Activated CD8-positive, alpha-beta memory T cell treated with anti-CD3 and anti-CD28 coated beads for 4 hours (primary cell): ENCODE measurements around the gene NMRAL1.

Experiments used
- DNase-seq, 2 donors: peaks; one replicate each; pipeline ENCODE4 v3.0.0-alpha.2; 2020; ENCODE audit warnings: low read depth in 2 of 2

NMRAL1 gene

DNA sequence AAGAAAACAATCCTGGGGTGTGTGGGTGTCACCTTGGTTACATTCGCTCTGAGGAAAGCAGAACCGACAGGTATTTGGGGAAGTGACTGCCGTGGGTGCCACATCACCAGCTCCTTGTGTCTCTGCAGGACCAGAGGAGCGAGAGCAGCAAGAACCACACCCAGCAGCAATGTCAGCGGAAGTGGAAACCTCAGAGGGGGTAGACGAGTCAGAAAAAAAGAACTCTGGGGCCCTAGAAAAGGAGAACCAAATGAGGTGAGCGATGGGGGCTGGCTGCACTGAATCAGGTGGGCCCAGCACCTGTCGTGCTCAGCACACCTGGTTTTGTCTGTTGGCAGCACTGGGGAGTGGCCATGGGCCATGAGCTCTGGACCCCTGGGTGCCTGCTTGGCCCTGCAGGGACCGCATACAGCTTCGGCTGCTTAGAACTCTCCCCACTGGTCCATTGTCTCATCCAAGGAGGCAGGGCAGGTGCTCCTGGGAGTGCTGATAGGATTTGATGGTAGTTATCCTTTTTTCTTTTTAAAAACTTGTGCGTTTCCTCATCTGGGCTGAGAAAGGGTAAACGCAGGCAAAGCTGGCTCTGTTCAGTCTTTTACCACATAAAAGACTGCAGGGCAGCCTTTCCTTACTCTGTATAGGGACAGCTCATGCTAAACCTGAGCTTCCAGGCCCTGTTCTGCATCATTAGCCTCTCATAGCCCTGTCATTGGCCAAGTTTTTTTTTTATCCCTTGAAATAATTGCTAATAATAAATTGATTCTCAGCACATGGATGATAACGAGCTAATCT lies 31.1 kb upstream of the NMRAL1 start:
- DNase-seq, result peak; percentile 34 to 55

DNA sequence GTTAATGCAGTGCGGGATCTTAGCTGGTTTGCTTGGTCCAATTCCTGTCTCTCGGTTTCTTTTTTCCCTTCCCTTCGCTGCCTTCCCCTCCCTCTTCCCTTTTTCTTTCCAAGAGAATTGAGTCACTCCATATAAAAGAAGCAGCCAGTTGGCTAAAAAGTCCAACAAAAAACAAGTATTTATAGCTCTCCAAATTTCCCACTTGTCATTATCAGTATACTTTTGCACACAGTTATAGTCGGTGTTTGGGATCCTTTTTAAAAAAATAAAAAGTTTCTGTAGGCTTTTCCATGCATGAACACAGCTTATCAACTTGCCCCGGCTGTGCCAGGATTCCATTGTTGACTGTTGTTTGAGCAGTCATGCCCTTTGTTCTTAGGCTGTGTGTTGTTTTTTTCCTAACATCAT lies 26.6 kb upstream of the NMRAL1 start:
- no peak for DNase-seq

DNA sequence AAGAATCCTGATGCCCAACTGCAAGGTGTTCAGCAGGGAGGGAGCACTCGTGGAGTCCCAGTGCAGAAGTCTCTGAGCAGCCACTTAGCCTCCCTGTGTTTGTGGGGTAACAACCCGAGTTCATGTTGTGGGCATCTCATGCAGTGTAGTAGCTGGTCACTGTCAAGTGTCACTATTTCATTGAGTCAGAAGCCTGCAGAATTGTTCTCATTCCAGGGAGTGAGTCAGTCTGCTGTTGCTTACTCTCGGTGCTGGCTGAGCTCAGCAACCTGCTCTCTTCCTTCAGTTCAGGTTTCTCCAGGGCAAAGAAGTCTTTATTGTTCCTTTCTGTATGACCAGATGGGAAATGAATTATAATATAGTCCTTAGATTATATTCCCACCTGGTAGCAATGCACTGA lies 25.8 kb upstream of the NMRAL1 start:
- no peak for DNase-seq

DNA sequence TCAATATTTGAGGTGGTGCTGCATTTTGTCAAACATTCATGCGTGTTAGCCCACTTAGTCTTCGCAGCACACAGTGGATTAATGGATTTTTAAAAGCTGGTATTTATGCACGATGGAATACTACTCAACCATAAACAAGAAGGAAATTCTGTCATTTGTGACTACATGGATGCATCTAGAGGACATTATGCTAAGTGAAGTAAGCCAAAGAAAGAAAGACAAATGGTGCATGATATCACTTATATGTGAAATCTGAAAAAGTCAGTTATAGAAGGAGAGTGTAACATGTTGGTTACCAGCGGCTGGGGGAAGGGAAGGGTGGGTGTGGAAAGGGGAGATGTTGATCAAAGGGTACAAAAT lies 24.8 kb upstream of the NMRAL1 start:
- DNase-seq, result no peak

DNA sequence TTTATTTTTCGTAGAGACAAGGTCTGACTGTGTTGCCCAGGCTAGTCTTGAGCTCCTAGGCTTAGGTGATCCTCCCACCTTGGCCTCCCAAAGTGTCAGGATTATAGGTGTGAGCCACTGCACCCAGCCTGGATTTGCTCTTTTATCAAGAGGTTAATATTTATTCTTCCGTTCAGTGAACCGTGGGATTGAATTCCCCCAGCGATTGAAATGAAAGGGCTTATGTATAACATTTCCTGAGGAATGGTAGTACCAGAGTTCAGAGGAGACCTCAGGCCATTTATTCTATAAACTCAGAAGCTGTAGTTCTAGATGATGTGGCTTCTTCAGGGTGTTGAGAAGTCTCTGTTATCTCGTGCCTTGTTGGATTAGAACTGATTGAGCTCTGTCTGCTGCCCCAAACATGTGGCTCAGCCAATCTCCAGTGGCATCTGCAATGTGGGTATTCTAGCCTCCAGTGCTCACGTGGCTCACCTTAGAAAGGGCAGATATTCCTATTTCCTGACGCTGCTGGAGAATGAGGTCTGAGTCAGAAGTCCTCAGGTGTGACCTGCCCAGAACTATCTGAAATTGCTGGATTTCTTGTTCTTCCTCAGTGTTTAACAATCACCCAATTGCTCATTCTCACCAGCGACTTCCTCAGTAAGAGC lies 24.2 kb upstream of the NMRAL1 start:
- DNase-seq, result no peak

DNA sequence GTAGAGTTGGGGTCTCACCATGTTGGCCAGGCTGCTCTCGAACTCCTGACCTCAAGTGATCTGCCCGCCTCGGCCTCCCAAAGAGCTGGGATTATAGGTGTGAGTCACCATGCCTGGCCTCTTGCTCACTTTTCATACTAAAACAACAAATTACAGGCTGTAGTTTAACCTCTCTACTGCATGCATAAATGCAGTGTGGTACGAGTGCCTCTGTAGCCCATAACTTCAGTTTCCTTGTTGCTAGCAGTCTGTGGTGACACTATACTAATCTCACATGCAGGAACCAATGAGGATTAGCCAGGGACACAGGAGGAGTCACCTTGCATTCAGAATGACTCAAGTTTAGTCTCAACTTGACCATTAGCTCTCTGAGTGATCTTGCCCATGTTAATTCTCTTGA lies 21.9 kb upstream of the NMRAL1 start:
- DNase-seq, result no peak

DNA sequence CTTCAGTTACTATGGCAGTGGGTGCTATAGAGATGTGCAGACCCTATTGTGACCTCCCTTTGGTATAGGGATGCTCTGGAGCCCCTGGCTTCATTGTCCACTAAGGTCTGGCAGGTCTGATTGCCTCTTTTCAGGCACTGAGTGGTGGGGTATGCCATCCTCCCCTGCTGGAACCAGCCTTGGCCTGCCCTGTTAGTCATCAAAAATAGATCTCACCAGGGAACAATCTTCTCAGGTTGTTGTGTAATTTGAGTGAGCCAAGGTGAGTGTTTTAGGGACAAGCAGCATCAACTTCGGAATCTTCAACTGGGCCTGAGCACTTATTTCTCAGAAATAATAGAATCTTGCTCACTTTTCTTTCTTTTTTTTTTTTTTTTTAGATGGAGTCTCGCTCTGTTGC lies 21.3 kb upstream of the NMRAL1 start:
- no peak for DNase-seq

DNA sequence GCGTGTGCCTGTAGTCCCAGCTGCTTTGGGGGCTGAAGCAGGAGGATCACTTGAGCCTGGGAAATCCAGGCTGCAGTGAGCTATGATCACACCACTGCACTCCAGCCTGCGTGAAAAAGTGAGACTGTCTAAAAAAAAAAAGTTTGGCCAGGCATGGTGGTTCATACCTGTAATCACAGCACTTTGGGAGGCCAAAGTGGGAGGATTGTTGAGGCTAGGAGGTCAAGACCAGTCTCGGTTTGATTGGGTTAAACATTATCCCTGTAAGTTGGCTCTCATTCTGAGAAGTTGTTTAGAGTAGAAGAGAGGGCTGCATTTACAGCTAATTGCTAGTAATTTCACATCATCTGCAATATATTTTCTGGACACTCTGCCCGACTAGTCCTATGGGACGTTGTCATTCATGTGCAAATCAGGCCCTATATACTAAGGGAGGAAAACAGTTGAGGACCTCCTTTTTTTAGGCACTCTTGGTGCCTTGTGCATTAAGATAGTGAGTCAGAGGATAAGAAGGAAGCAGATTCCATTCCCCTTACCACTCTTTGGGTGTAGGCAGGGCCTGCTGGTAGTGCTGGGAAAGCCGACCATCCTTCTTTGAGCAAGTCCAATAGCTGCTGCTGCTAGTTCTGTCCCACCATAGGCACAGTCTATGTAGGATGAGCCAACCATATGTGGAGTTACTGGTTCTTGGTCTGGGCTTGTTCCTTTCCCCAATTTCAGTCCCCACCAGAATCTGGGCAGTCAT lies 20.5 kb upstream of the NMRAL1 start:
- DNase-seq, result no peak

DNA sequence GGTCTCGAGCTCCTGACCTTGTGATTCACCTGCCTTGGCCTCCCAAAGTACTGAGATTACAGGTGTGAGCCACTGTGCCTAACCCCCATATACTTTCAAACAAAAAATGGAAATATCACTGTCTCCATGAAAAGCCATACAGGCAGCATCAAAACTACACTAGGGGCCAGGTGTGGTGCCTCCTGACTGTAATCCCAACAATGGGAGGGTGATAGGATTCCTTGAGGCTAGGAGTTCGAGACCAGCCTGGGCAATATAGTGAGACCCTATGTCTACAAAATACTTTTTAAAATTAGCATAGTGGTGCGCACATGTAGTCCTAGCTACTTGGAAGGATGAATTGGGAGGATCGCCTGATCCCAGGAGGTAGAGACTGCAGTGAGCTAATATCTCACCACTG lies 17.5 kb upstream of the NMRAL1 start:
- no peak for DNase-seq

DNA sequence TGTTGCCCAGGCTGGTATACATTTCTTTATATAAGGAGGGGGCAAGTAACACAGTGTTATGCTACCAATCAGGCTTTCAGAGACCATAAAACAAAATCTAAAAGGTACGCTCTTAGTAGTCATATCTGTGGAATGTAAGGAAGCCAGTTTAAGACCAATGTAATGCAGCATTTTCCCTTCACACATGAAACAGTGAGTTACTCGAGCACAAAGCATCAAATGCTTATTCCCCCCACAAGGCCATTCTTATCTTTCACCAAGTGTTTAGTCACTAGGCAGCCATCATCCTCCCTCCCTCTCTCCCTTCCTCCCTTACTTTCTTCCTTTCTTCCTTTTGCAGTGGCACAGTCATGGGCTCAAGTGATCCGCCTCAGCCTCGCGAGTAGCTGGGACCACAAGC lies 14.6 kb upstream of the NMRAL1 start:
- DNase-seq, result no peak

DNA sequence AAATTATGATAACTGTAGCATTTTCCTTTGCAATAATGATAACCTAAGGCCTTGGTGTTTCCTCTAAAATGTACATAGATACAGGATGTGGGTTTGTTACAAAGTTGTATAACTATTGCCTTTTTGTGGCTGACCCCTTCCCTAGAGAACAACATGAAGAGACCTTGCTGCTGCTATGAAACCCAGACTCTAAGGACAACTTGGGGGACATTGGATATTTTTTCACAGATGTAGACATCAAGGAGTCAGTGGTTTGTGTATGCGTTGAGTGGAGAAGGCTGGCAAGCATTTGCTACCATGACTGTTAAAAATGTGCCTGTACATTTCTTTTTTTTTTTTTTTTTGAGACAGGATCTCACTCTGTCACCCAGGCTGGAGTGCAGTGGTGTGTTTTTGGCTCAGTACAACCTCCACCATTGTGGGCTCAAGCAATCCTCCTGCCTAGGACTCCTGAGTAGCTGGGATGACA lies 14.1 kb upstream of the NMRAL1 start:
- DNase-seq, result no peak

DNA sequence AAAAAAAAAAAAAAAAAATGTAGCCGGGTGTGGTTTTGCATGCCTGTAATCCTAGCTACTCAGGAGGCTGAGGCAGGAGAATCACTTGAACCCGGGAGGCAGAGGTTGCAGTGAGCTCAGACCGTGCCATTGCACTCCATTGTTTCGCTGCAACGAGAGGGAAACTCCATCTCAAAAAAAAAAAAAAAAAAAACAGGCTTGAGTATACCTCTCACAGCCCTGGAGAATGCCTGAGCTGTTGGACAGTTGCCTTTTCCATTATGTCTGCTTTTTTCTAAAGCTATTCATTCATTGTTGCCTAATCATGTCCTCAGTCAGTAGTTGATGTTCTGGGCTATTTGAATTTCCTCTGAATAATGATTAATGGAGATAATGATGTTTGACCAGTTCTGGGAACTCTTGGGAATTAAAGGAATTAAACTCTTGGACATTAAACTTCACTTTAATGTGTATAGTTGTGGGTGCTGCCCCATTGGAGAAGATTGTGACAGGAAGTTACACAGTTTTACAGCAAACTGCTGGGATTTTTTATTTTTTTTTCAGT lies 13.6 kb upstream of the NMRAL1 start:
- DNase-seq, result no peak

DNA sequence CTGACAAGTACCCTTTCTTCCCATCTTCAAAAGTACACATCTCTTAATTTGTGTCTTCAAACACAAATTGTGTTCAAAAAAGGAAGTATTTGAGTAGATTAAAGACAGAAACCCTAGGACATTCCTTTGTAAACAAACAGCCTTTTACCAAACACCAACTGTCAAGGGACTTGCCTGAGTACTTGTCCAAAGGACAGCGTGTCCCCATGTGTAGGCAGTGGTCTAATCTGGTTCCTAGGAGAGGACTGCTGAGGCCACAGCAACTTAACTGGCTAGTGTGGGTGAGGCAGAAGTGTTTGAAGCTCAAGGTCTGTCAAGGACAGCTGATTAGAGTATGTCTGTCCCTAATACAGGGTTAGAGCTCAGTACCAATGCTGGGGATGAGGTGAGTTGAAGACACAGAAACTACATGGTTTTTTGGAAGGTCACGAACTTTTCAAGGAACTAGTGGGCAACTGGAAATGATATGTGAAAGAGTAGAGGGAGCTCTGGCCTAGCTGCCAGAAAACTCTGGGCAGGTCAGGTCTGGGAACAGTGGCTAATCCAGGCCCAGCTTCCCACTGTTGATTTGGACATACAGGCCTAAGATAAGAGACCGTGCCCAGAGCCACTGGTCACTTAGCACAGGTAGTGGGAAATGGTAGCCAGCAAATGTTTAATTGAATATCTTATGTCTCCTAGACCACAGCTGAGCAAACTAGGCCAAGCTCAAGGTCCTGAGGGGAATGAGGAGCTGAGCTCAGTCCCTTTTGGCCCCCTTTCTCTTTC lies 11.9 kb upstream of the NMRAL1 start:
- DNase-seq, result no peak

DNA sequence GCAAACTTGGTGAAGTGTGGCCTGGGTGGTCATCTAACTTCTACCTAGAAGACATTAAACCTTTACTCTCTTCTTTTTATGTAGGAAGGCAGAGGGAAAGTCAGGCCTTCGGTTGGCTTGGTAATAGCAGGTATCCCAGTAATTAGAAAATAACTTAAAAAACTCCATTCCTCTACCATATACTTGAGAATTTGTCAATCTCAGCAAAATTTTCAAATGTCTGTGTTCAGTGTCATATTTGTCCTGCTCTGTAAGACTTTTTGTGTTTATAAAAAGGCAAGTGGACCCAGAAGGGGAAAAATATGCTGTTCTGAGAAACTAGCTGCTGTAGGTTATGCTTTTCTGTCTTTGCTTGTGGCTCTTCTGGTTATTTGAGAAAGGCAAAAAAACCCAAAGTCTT lies 7.5 kb upstream of the NMRAL1 start:
- DNase-seq, result no peak

DNA sequence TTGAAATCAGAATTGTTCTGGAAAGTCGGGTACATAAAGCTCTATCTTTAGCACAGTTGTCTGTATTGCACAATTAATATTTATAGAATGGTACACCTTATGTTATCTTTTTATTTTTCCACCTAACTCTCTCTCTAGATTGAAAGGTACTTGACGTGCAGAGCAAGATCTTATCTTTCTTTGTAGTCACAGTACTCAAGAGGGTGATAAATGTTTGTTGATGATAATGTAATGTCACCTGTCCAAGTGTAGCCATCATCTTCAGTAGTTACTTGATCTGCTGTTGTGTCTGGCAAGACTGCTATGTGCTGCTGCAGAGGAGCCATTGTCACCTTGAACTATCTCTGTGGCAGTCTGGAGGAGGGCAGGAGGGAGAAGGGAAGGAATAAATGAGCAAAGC lies 7.1 kb upstream of the NMRAL1 start:
- no peak for DNase-seq

DNA sequence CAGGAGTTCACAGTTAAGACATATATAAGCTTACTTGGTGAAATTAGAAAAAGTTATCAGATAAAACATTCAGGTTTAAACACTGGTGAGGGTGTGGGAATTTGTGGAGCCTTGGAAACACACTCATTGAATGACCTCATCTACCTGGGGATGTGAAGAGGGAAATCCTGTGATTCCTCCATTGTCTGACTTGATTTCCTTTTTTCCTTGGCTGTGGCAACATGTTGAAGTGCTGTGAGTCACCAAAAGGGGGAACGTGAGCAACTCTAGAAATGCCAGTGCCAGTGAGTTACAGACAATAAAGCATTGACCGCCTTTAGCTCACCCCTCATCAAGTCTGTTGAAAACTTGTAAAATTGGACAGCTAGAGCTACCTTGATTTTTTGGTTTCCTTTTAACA lies 3.5 kb upstream of the NMRAL1 start:
- no peak for DNase-seq

DNA sequence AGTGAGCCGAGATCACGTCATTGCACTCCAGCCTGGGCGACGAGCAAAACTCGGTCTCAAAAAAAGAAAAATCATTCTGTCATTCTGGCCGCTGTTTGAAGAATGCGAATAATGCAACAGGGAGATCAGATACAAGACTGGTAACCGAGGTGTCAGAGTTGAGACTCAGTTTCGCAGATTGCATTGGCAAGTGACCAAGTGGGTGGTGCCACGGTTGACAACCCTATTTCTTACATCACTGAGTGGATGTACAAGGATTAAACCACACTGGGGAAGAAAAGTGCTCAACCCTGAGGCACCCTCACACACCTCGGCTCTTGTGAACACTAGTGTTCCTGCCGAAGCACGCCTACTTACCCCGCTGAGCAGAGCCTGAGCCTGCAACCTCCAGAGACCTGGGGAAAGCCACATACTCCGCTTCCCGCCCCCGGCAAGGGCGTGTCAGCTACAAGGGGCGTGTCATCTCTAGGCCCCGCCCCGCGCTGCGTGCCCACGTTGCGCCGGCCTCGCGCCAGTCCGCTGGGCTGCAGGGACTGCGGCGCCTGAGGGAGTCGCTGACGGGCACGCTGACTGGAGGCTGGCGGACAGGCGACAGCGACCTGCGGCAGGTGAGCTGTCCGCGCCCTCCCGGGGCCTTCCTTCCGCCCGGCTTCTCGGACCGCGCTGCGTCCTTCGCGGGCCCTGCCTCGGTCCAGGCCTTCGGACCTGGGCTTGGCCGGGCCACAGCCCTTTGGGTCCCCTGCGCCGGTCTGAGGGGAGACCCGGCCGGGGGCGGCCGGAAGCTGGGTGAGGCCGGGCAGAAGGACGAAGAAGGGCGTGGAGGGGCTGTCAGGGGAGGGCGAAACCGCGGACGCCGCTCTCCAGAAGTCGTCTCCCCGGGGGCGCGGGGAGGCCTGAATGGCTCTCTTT lies 1.7 kb upstream of the NMRAL1 start, which contains the start of gene HMOX2:
Gene HMOX2, plus strand, starts transcription at position 519 of the 909 bp plus-strand sequence. CDS start 29,127 bp downstream, outside the sequence.
- DNase-seq, result peak; percentile 88 to 89

DNA sequence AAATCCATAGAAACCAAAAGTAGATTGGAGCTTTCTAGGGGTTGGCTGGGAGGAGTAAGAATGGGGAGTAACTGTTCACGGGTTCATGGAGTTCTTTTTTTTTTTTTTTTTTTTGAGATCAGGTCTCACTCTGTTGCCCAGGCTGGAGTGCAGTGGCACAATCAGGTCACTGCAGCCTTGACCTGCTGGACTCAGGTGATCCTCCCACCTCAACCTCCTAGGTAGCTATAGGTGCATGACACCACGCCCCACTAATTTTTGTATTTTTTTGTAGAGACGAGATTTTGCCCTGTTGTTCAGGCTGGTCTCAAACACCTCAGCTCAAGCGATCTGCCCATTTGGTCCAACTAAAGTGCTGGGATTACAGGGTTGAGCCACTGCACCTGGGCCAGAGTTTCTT lies 1.5 kb downstream of the NMRAL1 start:
- DNase-seq, result no peak

DNA sequence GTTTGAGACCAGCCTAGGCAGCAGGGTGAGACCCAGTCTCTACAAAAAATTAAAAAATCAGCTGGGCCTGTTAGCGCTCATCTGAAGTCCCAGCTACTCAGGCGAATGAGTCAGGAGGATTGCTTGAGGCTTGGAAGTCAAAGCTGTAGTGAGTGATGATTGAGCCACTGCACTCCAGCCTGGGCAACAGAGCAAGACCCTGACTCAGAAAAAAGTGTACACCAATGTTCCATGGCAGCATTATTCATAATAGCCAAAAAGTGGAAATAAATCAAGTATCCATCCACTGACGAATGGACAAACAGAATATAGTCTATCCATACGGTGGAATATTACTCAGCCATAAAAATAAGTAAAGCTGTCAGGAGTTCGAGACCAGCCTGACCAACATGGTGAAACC lies 2.6 kb downstream of the NMRAL1 start:
- no peak for DNase-seq

DNA sequence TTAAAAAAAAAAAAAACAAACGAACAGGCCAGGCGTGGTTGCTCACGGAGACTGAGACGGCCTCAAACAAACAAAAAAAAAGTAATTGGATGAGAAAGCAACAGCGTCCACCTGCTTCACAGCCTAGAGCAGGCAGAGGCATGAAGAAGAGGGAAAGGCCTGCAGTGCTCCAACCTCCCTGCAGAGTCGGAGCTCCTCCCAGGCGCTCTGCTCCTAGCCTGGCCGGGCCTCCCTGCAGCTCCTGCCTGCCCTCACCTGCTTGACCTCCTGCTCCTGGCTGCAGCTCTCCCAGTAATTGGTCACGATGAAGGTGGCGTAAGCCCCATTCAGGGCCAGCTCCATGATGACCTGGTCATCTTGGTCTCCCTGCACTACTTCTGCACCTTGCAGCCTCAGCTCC lies 5.5 kb downstream of the NMRAL1 start:
- no peak for DNase-seq

DNA sequence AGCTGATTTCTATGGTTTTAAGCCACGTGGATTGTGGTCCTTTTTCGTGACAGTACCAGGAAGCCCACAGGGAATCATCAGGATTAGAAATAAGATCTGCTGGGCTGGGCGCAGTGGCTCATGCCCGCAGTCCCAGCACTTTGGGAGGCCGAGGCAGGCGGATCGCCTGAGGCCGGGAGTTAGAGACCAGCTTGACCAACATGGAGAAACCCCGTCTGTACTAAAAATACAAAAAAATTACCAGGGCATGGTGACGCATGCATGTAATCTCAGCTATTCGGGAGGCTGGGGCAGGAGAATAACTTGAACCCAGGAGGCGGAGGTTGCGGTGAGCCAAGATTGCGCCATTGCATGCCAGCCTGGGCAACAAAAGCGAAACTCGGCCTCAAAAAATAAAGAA lies 6.5 kb downstream of the NMRAL1 start:
- no peak for DNase-seq
